NCI-H345 (cell line): ENCODE data around the gene ASPDH.

Experiments used
- DNase-seq: peaks from one replicate; lab custom pipeline; 2025; lab: John Stamatoyannopoulos, UW

Gene ASPDH

GRCh38 chr19:50513746-50514345 lies at the start of gene ASPDH:
Gene ASPDH, minus strand, starts transcription at chr19:50513913. Its CDS starts 90 bp downstream, at chr19:50513823.
- DNase-seq: no peak

GRCh38 chr19:50562996-50563395 lies 49.3 kb upstream of the ASPDH start:
- DNase-seq: no peak

- no peak for DNase-seq
Measured at GRCh38 chr19:50562329-50562728, 48.6 kb upstream of the ASPDH start.

GRCh38 chr19:50559636-50560035 lies 45.9 kb upstream of the ASPDH start:
- no peak for DNase-seq

GRCh38 chr19:50558449-50558848 lies 44.7 kb upstream of the ASPDH start:
- no peak for DNase-seq

GRCh38 chr19:50558039-50558438 lies 44.3 kb upstream of the ASPDH start:
- no peak for DNase-seq

GRCh38 chr19:50557009-50557613 lies 43.4 kb upstream of the ASPDH start:
- no peak for DNase-seq

GRCh38 chr19:50556282-50557008 lies 42.7 kb upstream of the ASPDH start:
- DNase-seq: peak; percentile 43

- no peak for DNase-seq
Measured at GRCh38 chr19:50555450-50556281, 42.0 kb upstream of the ASPDH start.

- DNase-seq: no peak
Measured at GRCh38 chr19:50555033-50555432, 41.3 kb upstream of the ASPDH start.

- no peak for DNase-seq
Measured at GRCh38 chr19:50554212-50554611, 40.5 kb upstream of the ASPDH start.

- DNase-seq: no peak
Measured at GRCh38 chr19:50553134-50553703, 39.5 kb upstream of the ASPDH start.

- no peak for DNase-seq
Measured at GRCh38 chr19:50552540-50552939, 38.8 kb upstream of the ASPDH start.

- no peak for DNase-seq
Measured at GRCh38 chr19:50551715-50552187, 38.0 kb upstream of the ASPDH start.

- no peak for DNase-seq
Measured at GRCh38 chr19:50551034-50551714, 37.5 kb upstream of the ASPDH start.

GRCh38 chr19:50550594-50550966 lies 36.9 kb upstream of the ASPDH start:
- no peak for DNase-seq

- DNase-seq: no peak
Measured at GRCh38 chr19:50549927-50550593, 36.3 kb upstream of the ASPDH start.

- no peak for DNase-seq
Measured at GRCh38 chr19:50549059-50549926, 35.6 kb upstream of the ASPDH start.

- DNase-seq: no peak
Measured at GRCh38 chr19:50548191-50549058, 34.7 kb upstream of the ASPDH start.
